ENCODE results near the gene ZC3H7B. TPM values are rescaled to one million over a fixed set of nuclear protein-coding genes. Genes with fewer than 3 reads are reported as not detected.

ZC3H7B gene
- total RNA-seq, 4 donors from 2014 or later, result 39.0 to 65.2 (median 39.5) TPM

DNA sequence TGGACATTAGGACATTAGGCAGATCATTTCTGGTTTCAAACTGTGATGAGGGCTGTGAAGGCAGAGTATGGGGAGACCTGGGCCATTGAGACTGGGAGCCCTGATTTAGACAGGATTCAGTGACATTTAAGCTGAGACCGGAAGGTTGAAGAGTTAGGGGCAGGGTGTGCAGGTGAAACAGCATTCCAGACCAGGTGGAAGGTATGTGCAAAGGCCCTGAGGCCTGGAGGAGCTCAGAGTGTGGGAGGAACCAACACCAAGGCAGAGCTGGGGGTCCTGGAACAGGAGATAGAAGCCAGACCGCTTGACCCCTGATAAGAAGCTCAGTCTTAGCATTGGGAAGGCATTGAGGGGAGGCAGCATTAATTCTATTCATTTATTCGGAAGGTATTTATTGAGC lies 32.5 kb downstream of the ZC3H7B start:
- Histone ChIP-seq H3K27me3 (no peaks in the 10 kb centered on the region), H3K4me1 (no peaks in the 10 kb centered on the region), H3K4me3 (no peak overlapping the region), H3K27ac (no peak overlapping the region), H3K9me3 (no peaks in the 10 kb centered on the region), H3K36me3 (peaks cover 0 to 100% of the 10 kb centered on the region in 2 donors)
- TF ChIP-seq POLR2AphosphoS5 (IDR thresholded peaks at IDR 0.05) (no peak), POLR2A (IDR thresholded peaks at IDR 0.05) (no peak), EP300 (IDR thresholded peaks at IDR 0.05) (no peak)
- TF ChIP-seq, protein P1, sequence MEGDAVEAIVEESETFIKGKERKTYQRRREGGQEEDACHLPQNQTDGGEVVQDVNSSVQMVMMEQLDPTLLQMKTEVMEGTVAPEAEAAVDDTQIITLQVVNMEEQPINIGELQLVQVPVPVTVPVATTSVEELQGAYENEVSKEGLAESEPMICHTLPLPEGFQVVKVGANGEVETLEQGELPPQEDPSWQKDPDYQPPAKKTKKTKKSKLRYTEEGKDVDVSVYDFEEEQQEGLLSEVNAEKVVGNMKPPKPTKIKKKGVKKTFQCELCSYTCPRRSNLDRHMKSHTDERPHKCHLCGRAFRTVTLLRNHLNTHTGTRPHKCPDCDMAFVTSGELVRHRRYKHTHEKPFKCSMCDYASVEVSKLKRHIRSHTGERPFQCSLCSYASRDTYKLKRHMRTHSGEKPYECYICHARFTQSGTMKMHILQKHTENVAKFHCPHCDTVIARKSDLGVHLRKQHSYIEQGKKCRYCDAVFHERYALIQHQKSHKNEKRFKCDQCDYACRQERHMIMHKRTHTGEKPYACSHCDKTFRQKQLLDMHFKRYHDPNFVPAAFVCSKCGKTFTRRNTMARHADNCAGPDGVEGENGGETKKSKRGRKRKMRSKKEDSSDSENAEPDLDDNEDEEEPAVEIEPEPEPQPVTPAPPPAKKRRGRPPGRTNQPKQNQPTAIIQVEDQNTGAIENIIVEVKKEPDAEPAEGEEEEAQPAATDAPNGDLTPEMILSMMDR (IDR thresholded peaks at IDR 0.05), result no peak
- 60 to 93% methylated on average over 1 to 2 of the region's 3 CpGs for WGBS, 2 donors (ENCODE audit: low coverage in 1 of 2)
- no peak for ATAC-seq

DNA sequence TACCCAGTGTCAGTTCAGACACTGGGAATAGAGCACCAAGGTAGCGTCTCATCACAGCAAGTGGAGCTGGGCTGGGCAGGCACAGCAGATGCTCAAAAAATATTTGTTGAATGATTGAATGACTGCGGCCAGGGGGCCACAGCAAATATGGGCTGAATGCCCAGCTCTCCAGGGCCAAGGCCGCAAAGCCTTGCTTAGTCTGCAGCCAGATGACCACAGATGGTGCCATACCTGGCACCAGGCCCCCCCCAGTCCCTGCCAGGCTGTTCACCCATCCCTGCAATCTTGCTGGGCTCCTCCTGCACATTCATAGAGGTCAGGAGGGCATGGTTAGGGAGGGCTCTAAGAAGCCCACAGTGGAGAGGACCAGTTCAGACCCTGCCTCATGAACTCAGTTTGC lies 32.9 kb downstream of the ZC3H7B start:
- WGBS, 2 donors (ENCODE audit: low coverage in 1 of 2), result 100% methylated on average over 1 of the region's 3 CpGs; no CpG with 5 or more reads in 1 of the 2 donors
- Histone ChIP-seq H3K36me3 (peaks cover 0 to 100% of the 10 kb centered on the region in 2 donors), H3K4me3 (no peak overlapping the region), H3K4me1 (no peaks in the 10 kb centered on the region), H3K27me3 (no peaks in the 10 kb centered on the region), H3K9me3 (no peaks in the 10 kb centered on the region), H3K27ac (no peak overlapping the region)
- TF ChIP-seq, protein P1 (IDR thresholded peaks at IDR 0.05), result no peak
- no peak for TF ChIP-seq POLR2A (IDR thresholded peaks at IDR 0.05)
- TF ChIP-seq POLR2AphosphoS5 (IDR thresholded peaks at IDR 0.05), result no peak
- no peak for TF ChIP-seq EP300 (IDR thresholded peaks at IDR 0.05)
- ATAC-seq, result peak; percentile 29

DNA sequence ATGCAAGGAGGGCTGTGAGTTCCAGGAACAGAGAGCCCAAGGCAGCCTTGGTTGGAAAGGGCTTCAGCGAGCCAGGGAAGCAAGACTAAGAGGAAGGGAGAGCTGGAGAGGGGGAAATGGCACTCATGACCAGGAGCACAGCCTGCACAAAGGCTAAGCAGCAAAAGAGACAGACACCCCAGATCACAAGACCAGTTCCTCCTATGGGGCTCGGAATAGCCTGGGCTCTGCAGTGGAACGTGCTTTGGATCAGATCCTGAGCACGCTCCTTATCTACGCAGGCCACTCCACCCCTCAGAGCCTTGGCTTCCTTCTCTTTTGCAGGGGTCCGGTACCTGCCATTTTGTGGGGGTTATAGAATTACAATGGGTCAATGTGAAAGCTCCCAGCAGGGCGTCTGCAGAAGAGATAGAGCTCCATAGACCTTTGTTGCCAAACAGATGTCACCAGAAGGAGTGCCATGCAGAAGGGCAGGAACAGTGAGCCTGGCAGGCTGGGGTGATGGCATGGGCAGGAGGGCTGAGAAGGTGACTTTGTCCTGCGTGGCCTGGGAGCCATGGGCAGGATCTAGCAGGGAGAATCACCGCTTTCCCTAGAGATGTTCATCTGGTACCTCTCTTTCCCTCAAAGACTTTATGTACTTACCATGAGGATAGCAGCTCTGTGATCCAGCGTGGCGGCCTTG lies 33.8 kb downstream of the ZC3H7B start:
- WGBS, 2 donors (ENCODE audit: low coverage in 1 of 2), result 87 to 100% methylated on average over 2 to 5 of the region's 11 CpGs
- no peak for TF ChIP-seq POLR2AphosphoS5 (IDR thresholded peaks at IDR 0.05)
- TF ChIP-seq, protein P1 (IDR thresholded peaks at IDR 0.05), result no peak
- TF ChIP-seq EP300 (IDR thresholded peaks at IDR 0.05), result no peak
- no peak for TF ChIP-seq POLR2A (IDR thresholded peaks at IDR 0.05)
- no peak for ATAC-seq
- peaks cover 0 to 100% of the 10 kb centered on the region in 2 donors for H3K36me3 ChIP-seq
- H3K9me3 ChIP-seq, result no peaks in the 10 kb centered on the region
- no peaks in the 10 kb centered on the region for H3K4me1 ChIP-seq
- H3K27ac ChIP-seq, result no peak overlapping the region
- H3K4me3 ChIP-seq, result no peak overlapping the region
- no peaks in the 10 kb centered on the region for H3K27me3 ChIP-seq

DNA sequence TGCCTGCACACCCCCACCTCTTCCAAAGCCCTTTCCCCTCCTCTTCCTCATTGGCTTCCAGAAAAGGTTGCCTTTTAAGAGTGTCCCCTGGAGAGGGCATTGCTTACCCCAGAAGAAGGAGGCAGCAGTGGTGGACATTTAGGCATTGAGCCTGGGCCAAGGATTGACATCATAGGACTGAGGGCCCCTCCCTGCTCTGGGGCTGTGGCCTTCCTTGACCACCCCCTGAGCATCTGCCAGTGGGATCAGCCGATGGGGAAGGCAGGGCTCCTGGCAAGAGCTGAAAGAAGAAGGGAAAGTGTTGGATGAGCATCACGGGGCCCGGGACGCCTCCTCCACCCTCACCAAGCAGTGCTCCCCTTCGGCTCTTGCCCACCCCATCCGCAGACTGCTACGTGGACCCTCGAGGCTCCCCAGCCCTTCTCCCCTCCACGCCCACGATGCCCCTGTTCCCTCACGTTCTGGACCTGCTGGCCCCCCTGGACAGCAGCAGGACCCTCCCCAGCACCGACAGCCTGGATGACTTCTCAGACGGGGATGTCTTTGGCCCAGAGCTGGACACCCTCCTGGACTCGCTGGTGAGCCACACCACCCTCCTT lies 37.4 kb downstream of the ZC3H7B start:
- H3K4me1 ChIP-seq, result no peaks in the 10 kb centered on the region
- H3K27me3 ChIP-seq, result no peaks in the 10 kb centered on the region
- TF ChIP-seq POLR2A (IDR thresholded peaks at IDR 0.05) (no peak), POLR2AphosphoS5 (IDR thresholded peaks at IDR 0.05) (no peak)
- TF ChIP-seq, protein P1 (IDR thresholded peaks at IDR 0.05), result no peak
- 100% methylated on average over 2 of the region's 14 CpGs; no CpG with 5 or more reads in 1 of the 2 donors for WGBS, 2 donors (ENCODE audit: low coverage in 1 of 2)
- H3K4me3 ChIP-seq, result no peak overlapping the region
- H3K9me3 ChIP-seq, result no peaks in the 10 kb centered on the region
- peaks cover 0 to 100% of the 10 kb centered on the region in 2 donors for H3K36me3 ChIP-seq
- no peak for ATAC-seq
- H3K27ac ChIP-seq, result peak overlapping the region in 1 of 4 donors; percentile 32

DNA sequence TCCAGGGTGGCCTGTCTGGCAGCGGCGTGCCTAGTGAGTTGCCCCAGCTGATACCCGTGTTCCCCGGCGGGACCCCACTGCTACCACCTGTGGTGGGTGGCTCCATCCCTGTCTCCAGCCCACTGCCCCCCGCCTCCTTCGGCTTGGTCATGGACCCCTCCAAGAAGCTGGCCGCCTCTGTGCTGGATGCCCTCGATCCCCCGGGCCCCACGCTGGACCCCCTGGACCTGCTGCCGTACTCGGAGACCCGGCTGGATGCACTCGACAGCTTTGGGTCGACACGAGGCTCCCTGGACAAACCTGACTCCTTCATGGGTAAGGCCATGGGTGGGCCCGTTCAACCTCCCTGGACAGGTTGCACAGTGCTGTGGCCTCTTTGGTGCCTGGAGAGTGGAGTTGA lies 38.5 kb downstream of the ZC3H7B start:
- ATAC-seq, result no peak
- no peaks in the 10 kb centered on the region for H3K9me3 ChIP-seq
- no peaks in the 10 kb centered on the region for H3K4me1 ChIP-seq
- no peak overlapping the region for H3K4me3 ChIP-seq
- peaks cover 0 to 100% of the 10 kb centered on the region in 2 donors for H3K36me3 ChIP-seq
- no peak overlapping the region for H3K27ac ChIP-seq
- 91% methylated on average over 3 of the region's 18 CpGs; no CpG with 5 or more reads in 1 of the 2 donors for WGBS, 2 donors (ENCODE audit: low coverage in 1 of 2)
- TF ChIP-seq POLR2AphosphoS5 (IDR thresholded peaks at IDR 0.05) (no peak), POLR2A (IDR thresholded peaks at IDR 0.05) (no peak), EP300 (IDR thresholded peaks at IDR 0.05) (no peak)
- TF ChIP-seq, protein P1 (IDR thresholded peaks at IDR 0.05), result no peak
- H3K27me3 ChIP-seq, result no peaks in the 10 kb centered on the region
